ENCODE results near the gene KDELR3.
A peak's percentile ranks its signal among the peaks of the same experiment; 100 is the strongest.

The KDELR3 gene

GRCh38 chr22:38484244-38484643, 16.3 kb downstream of the KDELR3 start:
- no peak for DNase-seq

GRCh38 chr22:38485783-38486182, 17.9 kb downstream of the KDELR3 start:
- DNase-seq: no peak

- DNase-seq: no peak
These were observed 20.1 kb downstream of the KDELR3 start for GRCh38 chr22:38487946-38488345.

GRCh38 chr22:38489142-38489541, 21.2 kb downstream of the KDELR3 start:
- no peak for DNase-seq

GRCh38 chr22:38489561-38490145, 21.8 kb downstream of the KDELR3 start:
- DNase-seq: no peak

GRCh38 chr22:38490475-38490874, 22.6 kb downstream of the KDELR3 start:
- DNase-seq: peak; percentile 28

- peak; percentile 57 for DNase-seq
These were observed 23.0 kb downstream of the KDELR3 start for GRCh38 chr22:38490915-38491314.

- no peak for DNase-seq
These were observed 23.9 kb downstream of the KDELR3 start for GRCh38 chr22:38491707-38492348.

- no peak for DNase-seq
These were observed 26.6 kb downstream of the KDELR3 start for GRCh38 chr22:38494498-38494897.

- DNase-seq: no peak
These were observed 27.0 kb downstream of the KDELR3 start for GRCh38 chr22:38494939-38495338.

GRCh38 chr22:38497869-38498268, 30.0 kb downstream of the KDELR3 start:
- no peak for DNase-seq

- DNase-seq: no peak
These were observed 34.1 kb downstream of the KDELR3 start for GRCh38 chr22:38501797-38502672.

- DNase-seq: no peak
These were observed 35.1 kb downstream of the KDELR3 start for GRCh38 chr22:38503021-38503420.

- peak; percentile 75 for DNase-seq
These were observed 37.0 kb downstream of the KDELR3 start for GRCh38 chr22:38504731-38505540.

- peak; percentile 72 for DNase-seq
These were observed 37.7 kb downstream of the KDELR3 start for GRCh38 chr22:38505541-38506117.

GRCh38 chr22:38506118-38506962, 38.4 kb downstream of the KDELR3 start, which contains the start of gene DDX17:
TSS of gene DDX17 (minus strand) at chr22:38506311.
- peak; percentile 98 for DNase-seq

GRCh38 chr22:38510416-38510970, 42.6 kb downstream of the KDELR3 start:
- DNase-seq: no peak

- DNase-seq: peak; percentile 83
These were observed 45.2 kb downstream of the KDELR3 start for GRCh38 chr22:38513063-38513462.

GRCh38 chr22:38518620-38519019, 50.7 kb downstream of the KDELR3 start:
- no peak for DNase-seq

- no peak for DNase-seq
These were observed 51.8 kb downstream of the KDELR3 start for GRCh38 chr22:38519453-38520250.
